ENCODE measurements around the gene ACSS2. TPM values are rescaled to one million over a fixed set of nuclear protein-coding genes. Genes with fewer than 3 reads are reported as not detected.

The ACSS2 gene
- total RNA-seq, result 146 TPM
- long read RNA-seq, transcript ACSS2-202 (18 exons, 3,065 nt), result major isoform, 105 of 161 reads
- long read RNA-seq, partial matches to known transcripts, result 16 of 161 reads
- long read RNA-seq, other reads (novel, unspliced or antisense), result 35 of 161 reads

- H3K4me1 ChIP-seq, result peaks cover 41% of the 10 kb centered on the region
Observed at GRCh38 chr20:34876406-34877282, at the start of gene ACSS2. TSS of gene ACSS2 (plus strand) at chr20:34876612. CDS start at chr20:34876646, 34 bp downstream.

GRCh38 chr20:34829191-34829590, 47.2 kb upstream of the ACSS2 start:
- ATAC-seq (no peak), DNase-seq (no peak)
- Histone ChIP-seq H3K4me1 (peaks cover 3% of the 10 kb centered on the region), H3K9me3 (no peaks in the 10 kb centered on the region), H3K27ac (no peak overlapping the region), H3K27me3 (no peaks in the 10 kb centered on the region), H3K4me3 (no peak overlapping the region), H3K36me3 (no peaks in the 10 kb centered on the region)
- intact Hi-C loops (cut with DNase I), result no loop called here
- TF ChIP-seq CTCF (IDR thresholded peaks at IDR 0.05), result no peak

More at GRCh38 chr20:34876406-34877282, at the start of gene ACSS2:
- ATAC-seq (peak; percentile 90), DNase-seq (no peak)
- Histone ChIP-seq H3K9me3 (no peaks in the 10 kb centered on the region), H3K4me3 (peak within 1 kb of the TSS; percentile 70), H3K36me3 (no peaks in the 10 kb centered on the region), H3K27me3 (no peaks in the 10 kb centered on the region), H3K27ac (peak within 1 kb of the TSS; percentile 84)
- intact Hi-C loops (cut with DNase I), result no loop called here
- no peak for TF ChIP-seq CTCF (IDR thresholded peaks at IDR 0.05)

- Histone ChIP-seq H3K27ac (no peak overlapping the region), H3K9me3 (no peaks in the 10 kb centered on the region), H3K36me3 (no peaks in the 10 kb centered on the region), H3K4me1 (no peaks in the 10 kb centered on the region), H3K4me3 (no peak overlapping the region), H3K27me3 (no peaks in the 10 kb centered on the region)
- DNase-seq (no peak), ATAC-seq (no peak)
- no peak for TF ChIP-seq CTCF (IDR thresholded peaks at IDR 0.05)
- intact Hi-C loops (cut with DNase I), result no loop called here
Observed at GRCh38 chr20:34831936-34832335, 44.5 kb upstream of the ACSS2 start.

GRCh38 chr20:34834459-34834893, 41.9 kb upstream of the ACSS2 start:
- DNase-seq, result no peak
- H3K27me3 ChIP-seq, result no peaks in the 10 kb centered on the region
- intact Hi-C loops (cut with DNase I), result no loop called here
- no peaks in the 10 kb centered on the region for H3K9me3 ChIP-seq
- peak; percentile 49 for TF ChIP-seq CTCF (IDR thresholded peaks at IDR 0.05)
- H3K27ac ChIP-seq, result no peak overlapping the region
- no peaks in the 10 kb centered on the region for H3K36me3 ChIP-seq
- peak; percentile 32 for ATAC-seq
- no peak overlapping the region for H3K4me3 ChIP-seq
- H3K4me1 ChIP-seq, result no peaks in the 10 kb centered on the region

- no peaks in the 10 kb centered on the region for H3K4me1 ChIP-seq
- no peak for TF ChIP-seq CTCF (IDR thresholded peaks at IDR 0.05)
Observed at GRCh38 chr20:34842143-34842542, 34.3 kb upstream of the ACSS2 start.

More at GRCh38 chr20:34842143-34842542, 34.3 kb upstream of the ACSS2 start:
- DNase-seq (no peak), ATAC-seq (no peak)
- no peaks in the 10 kb centered on the region for H3K27me3 ChIP-seq
- no peak overlapping the region for H3K27ac ChIP-seq
- intact Hi-C loops (cut with DNase I), result no loop called here
- no peak overlapping the region for H3K4me3 ChIP-seq
- no peaks in the 10 kb centered on the region for H3K36me3 ChIP-seq
- no peaks in the 10 kb centered on the region for H3K9me3 ChIP-seq

All from upper lobe of right lung (tissue), 1 donor.